NOMO-1 (cell line): Measurements from ENCODE around the gene BRCA2.

Experiments
- DNase-seq, 2 experiments: peaks; one replicate each; lab custom pipeline; 2025; ENCODE audit not compliant: unreplicated experiment in 2 of 2; lab: John Stamatoyannopoulos, UW

BRCA2 gene, protein sequence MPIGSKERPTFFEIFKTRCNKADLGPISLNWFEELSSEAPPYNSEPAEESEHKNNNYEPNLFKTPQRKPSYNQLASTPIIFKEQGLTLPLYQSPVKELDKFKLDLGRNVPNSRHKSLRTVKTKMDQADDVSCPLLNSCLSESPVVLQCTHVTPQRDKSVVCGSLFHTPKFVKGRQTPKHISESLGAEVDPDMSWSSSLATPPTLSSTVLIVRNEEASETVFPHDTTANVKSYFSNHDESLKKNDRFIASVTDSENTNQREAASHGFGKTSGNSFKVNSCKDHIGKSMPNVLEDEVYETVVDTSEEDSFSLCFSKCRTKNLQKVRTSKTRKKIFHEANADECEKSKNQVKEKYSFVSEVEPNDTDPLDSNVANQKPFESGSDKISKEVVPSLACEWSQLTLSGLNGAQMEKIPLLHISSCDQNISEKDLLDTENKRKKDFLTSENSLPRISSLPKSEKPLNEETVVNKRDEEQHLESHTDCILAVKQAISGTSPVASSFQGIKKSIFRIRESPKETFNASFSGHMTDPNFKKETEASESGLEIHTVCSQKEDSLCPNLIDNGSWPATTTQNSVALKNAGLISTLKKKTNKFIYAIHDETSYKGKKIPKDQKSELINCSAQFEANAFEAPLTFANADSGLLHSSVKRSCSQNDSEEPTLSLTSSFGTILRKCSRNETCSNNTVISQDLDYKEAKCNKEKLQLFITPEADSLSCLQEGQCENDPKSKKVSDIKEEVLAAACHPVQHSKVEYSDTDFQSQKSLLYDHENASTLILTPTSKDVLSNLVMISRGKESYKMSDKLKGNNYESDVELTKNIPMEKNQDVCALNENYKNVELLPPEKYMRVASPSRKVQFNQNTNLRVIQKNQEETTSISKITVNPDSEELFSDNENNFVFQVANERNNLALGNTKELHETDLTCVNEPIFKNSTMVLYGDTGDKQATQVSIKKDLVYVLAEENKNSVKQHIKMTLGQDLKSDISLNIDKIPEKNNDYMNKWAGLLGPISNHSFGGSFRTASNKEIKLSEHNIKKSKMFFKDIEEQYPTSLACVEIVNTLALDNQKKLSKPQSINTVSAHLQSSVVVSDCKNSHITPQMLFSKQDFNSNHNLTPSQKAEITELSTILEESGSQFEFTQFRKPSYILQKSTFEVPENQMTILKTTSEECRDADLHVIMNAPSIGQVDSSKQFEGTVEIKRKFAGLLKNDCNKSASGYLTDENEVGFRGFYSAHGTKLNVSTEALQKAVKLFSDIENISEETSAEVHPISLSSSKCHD (N-terminal part only)

DNA sequence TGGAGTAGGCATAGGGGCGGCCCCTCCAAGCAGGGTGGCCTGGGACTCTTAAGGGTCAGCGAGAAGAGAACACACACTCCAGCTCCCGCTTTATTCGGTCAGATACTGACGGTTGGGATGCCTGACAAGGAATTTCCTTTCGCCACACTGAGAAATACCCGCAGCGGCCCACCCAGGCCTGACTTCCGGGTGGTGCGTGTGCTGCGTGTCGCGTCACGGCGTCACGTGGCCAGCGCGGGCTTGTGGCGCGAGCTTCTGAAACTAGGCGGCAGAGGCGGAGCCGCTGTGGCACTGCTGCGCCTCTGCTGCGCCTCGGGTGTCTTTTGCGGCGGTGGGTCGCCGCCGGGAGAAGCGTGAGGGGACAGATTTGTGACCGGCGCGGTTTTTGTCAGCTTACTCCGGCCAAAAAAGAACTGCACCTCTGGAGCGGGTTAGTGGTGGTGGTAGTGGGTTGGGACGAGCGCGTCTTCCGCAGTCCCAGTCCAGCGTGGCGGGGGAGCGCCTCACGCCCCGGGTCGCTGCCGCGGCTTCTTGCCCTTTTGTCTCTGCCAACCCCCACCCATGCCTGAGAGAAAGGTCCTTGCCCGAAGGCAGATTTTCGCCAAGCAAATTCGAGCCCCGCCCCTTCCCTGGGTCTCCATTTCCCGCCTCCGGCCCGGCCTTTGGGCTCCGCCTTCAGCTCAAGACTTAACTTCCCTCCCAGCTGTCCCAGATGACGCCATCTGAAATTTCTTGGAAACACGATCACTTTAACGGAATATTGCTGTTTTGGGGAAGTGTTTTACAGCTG is at the start of gene BRCA2, which contains the start of gene ZAR1L:
TSS of gene BRCA2 (plus strand) at position 271 of the 790 bp plus-strand sequence. CDS start 953 bp downstream, outside the sequence.
TSS of gene ZAR1L (minus strand) at position 126 of the 790 bp plus-strand sequence. CDS start 3,438 bp downstream, outside the sequence.
- DNase-seq = peak; percentile 91 to 94

DNA sequence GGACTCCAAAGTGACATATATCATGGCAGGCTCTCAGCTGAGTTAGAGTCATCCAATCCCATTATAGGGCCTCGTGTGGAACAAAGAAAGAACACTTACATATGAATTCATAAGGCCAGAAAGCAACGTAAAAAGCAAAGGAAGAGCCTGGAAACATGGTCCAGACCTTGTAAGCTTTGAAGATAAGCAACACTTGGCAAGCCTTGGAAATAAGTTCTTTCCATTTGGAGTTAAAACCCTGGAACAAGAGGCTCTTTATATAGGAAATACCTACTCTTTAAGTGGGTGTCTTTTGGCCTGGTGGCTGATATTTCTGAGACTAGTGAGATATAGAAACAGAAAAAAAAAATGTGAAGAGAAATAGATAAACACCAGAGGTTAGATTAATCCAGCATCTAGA is 49.6 kb upstream of the BRCA2 start:
- DNase-seq = no peak

DNA sequence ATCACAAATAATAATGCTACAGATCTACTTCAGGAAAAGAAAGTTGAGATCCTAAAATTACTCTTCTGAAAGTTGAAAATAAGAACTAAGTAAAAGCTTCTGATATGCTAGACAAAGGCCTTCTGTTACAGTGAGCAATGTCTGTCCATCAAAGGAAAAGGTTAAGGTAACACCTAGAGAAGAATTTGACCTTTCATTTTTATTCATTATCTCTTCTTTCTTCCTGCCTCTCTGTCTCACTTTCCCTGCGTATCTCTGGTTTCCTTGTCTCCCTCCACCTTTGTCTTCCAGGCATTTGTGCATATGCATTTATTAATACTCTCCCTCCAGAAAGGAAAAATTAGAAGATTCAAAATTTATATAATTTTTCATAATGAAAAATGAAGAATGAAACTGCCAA is 49.2 kb upstream of the BRCA2 start:
- DNase-seq = no peak

DNA sequence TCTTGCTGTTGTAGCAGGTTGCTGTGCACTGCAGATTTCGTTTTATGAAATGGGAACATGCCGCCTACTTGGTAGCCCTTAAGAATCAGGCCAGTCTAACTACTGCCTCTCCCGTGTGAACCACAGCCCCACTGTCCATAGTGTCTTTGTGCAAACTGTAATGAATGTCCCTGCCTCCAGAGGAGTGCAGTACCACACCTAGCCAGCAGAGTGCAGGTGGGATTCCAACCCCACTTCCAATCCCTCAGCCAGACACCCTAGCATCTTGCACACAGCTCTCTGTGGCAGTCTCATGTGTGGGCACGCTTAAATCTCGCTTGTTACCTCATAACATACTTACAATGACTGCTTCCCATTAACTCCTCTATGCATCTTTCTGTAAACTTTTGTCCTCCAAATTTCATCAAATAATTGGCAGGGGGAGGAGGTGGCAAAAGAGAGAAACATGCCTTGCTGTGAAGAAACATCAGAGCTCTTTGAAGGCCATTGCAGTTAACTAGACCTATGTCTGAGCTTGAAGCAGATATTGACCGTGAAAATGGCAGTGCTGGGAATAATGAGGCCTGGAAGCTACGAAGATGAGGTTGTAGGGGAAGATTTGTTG is 47.4 kb upstream of the BRCA2 start:
- peak in 1 of 2 experiments; percentile 31 for DNase-seq

DNA sequence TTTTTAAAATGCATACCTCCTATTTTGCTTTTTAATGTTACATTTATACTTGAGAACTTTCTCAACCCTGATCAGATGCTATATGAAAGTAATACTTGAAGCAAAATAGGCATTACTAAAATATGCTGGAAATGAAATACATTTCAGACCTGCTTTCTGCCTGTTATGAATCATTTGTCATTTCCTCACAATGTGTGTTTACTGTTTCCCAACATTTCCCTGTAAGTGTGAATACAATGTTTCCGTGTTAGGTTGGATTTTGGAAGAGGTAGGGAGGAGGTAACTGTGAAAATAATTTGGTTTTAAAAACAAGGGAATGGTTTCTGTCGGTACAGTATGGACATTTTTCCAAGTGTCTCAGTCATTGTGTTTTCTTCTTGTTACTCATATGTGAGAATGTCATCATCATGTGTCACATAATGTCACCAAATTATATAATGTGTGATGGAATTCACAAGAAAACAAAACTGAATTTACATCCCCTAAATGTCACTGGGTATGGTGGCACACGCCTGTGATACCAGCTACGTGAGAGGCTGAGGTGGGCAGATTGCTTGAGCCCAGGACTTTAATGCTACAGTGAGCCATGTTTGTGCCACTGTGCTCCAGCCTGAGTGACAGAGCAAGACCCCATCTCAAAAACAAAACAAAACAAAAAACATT is 43.2 kb upstream of the BRCA2 start:
- no peak for DNase-seq

DNA sequence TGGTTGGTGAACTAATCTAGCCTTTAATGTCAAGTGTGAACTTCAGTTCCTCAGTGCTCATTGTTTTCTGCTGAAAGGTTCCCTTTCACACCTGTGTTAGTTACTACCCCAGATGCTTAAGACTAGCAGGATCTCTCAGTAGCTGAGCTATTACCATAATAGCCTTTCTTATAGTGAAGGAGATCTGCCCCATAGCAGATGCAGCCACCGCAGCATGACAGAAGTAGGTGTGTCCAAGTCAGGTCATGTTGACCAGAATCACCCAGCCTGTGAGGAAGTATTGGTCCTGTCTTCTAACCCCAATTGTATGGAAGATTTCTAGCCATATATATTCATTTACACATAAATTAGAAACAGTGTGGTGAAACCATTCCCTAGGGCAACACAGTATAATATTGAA is 37.5 kb upstream of the BRCA2 start:
- DNase-seq = no peak

DNA sequence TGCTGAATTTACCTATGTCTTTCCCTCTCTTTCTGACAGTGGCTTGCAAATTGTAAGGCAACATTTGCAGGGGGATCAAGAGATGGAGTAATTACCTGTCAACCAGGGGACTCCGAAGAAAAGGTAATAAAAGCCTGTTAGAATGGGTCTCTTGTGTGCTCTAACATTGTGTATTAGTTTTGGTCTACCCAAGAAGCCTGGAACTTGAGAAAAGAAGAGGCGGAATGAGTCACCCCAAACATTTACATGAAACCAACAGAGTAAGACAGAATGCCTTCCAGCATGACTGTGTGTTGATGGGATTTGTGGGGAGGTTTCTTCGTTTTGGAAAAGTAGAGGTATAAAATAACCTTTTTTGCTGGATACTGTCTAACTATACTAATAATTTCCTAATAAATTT is 36.9 kb upstream of the BRCA2 start:
- no peak for DNase-seq

DNA sequence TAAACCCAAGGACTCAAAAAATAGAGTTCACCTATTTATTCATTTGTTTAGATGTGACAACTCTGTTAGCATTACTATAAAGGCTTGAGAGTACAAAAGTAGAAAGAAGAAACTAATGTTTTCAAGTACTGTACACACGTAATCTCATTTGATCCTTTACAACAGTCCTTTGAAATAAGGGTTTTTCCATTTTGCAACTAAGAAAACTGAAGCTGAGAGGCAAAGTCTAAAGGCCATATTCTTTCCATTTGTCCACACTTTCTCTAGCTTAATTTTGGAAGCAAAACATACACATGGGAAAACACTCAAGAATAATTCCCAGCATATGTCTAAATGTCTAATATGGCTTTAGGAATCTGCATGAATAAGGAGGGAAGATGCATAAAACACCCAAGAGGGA is 34.2 kb upstream of the BRCA2 start:
- no peak for DNase-seq

DNA sequence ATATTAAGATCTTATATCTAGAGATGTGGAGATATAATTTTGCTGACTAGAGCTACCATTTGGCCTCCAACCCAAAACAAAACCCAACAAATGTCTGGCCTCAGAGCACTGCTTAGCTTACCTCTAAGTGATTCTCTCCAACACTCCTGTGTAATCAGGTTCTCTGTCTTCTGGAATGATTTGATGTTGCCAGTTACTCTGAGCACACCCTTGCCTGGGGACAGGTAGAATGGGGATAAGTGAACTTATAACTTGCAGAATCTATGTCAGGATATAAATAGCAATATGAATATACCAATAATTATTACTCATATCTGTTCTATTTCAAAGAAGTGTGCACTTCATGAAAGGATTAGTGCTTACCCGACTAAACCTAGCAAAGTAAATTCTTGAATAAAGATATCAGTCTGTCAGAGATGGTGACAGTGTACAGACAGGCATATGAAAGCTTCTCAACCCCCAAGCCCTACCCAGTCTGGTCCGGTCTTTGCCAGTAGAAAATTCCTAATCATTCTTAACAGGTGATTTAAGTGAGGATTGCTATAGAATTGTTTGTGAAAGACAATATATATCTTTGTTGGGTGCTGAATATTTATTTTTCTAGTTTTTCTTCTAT is 33.1 kb upstream of the BRCA2 start:
- no peak for DNase-seq

DNA sequence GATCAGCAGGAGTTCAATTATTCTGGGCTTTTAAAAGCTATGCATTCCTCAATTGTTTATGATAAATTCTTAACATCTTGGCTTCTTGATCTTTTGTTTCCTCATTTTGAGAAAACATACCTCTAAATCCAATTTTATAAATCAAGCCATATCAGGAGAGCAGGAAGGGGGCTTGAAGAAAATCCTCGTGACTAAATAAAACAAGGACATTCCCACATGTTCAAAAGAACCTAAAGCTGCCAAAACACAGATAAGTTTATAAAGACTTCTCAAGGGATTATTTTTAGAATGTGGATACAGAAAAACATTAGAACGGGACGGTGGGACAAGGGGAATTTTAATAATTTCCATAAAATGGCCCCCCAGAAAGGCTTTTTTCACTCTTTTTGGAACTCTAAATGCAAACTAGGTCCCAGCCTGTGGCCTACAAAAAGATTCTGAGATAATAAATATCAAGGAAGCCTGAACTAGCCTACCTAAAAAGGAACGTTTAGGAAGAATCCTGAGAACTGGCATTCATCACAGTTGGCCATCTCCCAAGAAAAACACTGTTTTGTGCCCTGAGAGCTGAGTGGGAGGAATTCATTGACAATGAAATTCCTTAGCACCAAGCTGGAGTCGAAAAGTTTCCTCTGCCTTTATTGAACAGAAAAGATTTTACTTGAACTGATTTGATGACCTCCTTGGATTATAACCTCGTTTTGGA is 30.2 kb upstream of the BRCA2 start:
- no peak for DNase-seq

DNA sequence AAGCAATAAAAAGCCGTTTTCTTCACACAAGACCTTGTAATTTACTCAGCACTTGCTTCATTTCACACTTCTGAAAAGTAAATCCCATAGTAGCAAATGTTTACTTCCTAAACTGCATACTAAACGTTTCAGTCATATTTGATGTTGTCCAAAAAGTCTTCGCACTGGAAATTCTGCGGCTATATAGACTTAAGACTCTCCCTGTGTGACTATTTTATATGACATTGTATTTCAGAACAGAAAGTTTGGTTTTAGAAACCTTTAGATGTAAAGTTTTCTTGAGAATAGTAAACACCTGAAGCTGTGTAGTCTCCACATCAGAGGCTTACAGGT is 29.7 kb upstream of the BRCA2 start:
- DNase-seq = no peak

DNA sequence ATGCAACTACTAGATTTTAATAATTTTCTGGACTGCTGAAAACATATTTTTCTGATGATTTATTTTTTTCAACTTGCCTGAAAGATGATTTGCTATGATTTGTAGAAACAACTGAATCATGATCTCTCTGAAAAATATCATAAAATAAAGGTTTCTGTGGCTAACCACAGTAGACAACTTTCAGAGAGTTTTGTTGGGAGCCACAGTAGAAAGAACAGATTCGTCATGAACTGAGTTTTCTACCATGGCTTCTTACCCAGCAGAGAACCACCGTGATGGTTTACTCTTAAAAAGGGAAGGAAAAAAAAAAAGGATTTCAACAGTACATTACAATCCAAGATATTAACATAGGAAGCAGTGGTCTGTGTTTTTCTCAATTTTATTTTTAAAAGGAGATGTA is 18.1 kb upstream of the BRCA2 start:
- DNase-seq = no peak

DNA sequence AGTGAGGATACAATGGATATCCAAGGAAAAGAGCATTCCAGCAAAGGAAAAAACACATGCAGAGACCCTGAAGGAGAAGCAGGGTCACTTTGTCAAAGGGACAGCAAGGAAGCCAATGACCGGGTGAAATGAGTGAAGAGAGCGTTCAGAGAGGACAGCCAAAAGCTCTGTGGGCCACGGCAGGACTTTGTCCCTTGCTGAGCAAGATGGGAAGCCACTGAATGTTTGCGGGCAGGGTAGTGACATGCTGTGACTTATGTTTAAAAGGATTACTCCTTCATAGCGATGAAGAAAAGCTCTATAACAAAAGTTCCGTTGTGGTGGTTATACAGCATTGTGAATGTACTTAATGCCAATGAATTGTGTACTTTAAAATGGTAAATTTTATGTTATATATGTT is 16.6 kb upstream of the BRCA2 start:
- no peak for DNase-seq

DNA sequence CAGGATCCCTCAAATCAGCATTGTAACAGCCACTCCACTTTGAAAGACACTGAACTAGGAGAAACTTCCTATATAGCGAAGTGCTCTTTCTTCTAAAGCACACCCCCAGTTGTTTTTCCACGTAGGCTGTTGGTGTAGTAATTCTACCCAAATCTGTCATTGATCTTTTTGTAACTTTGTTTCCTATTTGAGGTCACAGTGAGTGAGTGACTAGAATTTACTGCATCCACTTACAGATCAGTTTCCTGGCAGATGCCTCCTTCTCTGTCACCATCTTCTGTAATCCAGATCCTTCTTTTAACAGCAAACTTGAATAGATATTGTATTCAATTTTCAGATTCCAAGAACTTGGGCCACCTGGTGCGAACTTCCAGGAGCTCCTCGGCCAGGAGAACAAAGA is 15.4 kb upstream of the BRCA2 start:
- DNase-seq = no peak

DNA sequence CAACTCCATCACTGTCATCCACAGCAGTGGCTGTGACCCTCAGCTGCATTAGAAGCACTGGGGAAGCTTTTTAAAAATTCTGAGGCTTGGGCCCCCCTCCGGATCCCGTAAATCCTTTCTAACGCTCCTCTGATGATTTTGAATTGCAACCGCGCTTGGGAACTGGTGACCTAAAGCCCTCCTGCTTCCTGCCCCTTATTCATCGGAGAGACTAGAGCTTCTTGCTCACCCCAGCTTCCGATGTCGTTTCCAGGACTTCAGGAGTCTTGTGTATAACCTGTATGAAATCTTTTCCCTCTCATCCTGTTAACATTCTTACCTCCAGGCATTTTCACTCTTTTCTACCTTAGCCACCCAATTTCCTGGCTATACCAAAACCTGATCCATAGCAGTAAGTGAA is 14.9 kb upstream of the BRCA2 start:
- DNase-seq = no peak

DNA sequence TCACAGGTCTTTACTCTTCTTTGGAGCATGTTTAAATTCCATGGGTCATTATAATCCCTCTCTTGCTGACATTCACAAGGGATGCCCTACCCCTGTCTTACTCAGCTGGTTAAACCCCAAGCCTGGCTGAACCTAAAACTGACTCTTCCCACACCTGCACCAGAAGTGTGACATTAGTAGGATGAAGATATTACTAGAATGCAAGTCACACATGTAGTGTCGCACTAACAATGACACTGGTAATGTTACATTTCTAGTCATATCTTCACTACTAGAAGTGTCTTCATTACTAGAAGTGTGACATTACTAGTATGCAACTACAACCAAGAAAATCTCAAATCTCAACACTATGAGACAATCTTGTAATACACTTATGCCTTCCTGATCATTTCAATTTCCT is 14.4 kb upstream of the BRCA2 start:
- DNase-seq = no peak

DNA sequence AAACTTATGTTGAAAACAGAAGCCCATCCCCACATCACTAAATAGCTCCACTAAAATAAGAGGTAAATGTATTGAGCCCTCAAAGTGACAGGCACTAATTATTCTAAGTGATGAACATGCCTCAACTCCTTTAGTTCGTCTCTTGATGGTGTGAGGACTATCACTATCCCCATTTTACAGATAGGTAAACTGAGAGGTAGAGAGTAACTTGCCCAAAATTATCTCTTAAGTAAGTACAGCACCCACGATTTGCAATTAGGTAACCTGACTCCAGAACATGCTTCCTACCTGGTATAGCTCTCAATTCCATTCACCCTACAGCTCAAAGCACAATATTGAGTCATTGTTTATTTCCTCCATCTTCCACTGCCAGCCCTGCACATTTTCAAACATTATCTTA is 12.8 kb upstream of the BRCA2 start:
- no peak for DNase-seq

DNA sequence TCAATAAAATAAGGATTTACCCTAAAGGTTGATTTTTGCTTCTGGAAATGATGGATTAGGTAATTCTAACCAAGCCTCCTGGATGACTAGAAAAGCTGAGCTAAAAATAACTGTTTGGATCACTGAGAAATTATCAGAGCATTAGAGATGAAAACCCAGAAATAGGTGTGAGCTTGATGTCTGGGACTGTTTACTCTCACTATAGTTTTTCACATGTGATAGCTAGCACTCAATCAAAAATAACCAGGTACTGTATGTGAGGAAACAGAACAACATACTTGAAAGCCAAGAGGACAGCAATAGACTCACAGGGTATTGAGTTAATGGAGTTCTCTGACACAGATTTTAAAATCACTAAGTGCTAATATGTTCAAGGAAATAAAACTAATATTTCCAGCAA is 9.7 kb upstream of the BRCA2 start:
- DNase-seq = no peak
